WTC11 (cell line): ENCODE measurements around the gene SRMS. TPM values are rescaled to one million over a fixed set of nuclear protein-coding genes. Genes with fewer than 3 reads are reported as not detected.

Source experiments
- ATAC-seq: fragments of 200-7000 bp; cut with Tn5 transposase; 2 replicates; pipeline ENCODE4 v1.10.0; 2021; ENCODE audit warnings: mild to moderate bottlenecking, moderate library complexity
- CTCF ChIA-PET: fragments of 300-600 bp; sonication (Branson Sonifier 250); formaldehyde crosslinking; loops from one replicate; lab custom pipeline; 2021; ENCODE audit warnings: antibody characterized with exemption; lab: Charles Lee
- POLR2A ChIA-PET: fragments of 350-600 bp; sonication (Branson Sonifier 250); formaldehyde crosslinking; loops from one replicate; lab custom pipeline; 2021; ENCODE audit warnings: antibody characterized with exemption; lab: Charles Lee
- DNase-seq: peaks from one replicate; pipeline ENCODE4 v3.0.0; 2021; ENCODE audit warnings: low spot score
- H3K27ac Mint-ChIP-seq: 2 replicates; pipeline ENCODE4 v1.8.0; 2021; ENCODE audit warnings: mixed read lengths
- H3K27me3 Mint-ChIP-seq: 2 replicates; pipeline ENCODE4 v1.8.0; 2021; ENCODE audit warnings: low read depth, mild to moderate bottlenecking, moderate library complexity, mixed read lengths
- H3K36me3 Mint-ChIP-seq: 2 replicates; pipeline ENCODE4 v1.8.0; 2021; ENCODE audit warnings: mixed read lengths
- H3K4me1 Mint-ChIP-seq: 2 replicates; pipeline ENCODE4 v1.8.0; 2022; ENCODE audit warnings: mixed read lengths
- H3K4me3 Mint-ChIP-seq: 2 replicates; pipeline ENCODE4 v1.8.0; 2021; ENCODE audit warnings: mild to moderate bottlenecking, moderate library complexity, mixed read lengths
- H3K9me3 Mint-ChIP-seq: 2 replicates; pipeline ENCODE4 v1.8.0; 2021; ENCODE audit warnings: mixed read lengths
- CDX4 ChIP-seq: fragments of 250-450 bp; sonication (Bioruptor Pico); IDR thresholded peaks from 2 replicates; pipeline ENCODE4 v1.9.0; 2021; ENCODE audit warnings: moderate library complexity, mild to moderate bottlenecking, inconsistent platforms, borderline replicate concordance
- CREM ChIP-seq: sonication (generic); formaldehyde crosslinking; IDR thresholded peaks from 2 replicates; pipeline ENCODE4 v1.8.1; 2022; ENCODE audit warnings: mild to moderate bottlenecking, missing genetic modification reagents, moderate library complexity
- EMX1 ChIP-seq: fragments of 250-450 bp; sonication (Bioruptor Pico); IDR thresholded peaks from 2 replicates; pipeline ENCODE4 v1.8.0; 2021; ENCODE audit warnings: mild to moderate bottlenecking
- HMGXB4 ChIP-seq: sonication (generic); formaldehyde crosslinking; IDR thresholded peaks from 2 replicates; pipeline ENCODE4 v1.8.1; 2023; ENCODE audit warnings: mild to moderate bottlenecking, moderate library complexity, missing genetic modification reagents
- JUN ChIP-seq: sonication (generic); formaldehyde crosslinking; IDR thresholded peaks from 2 replicates; pipeline ENCODE4 v1.8.0; 2023; ENCODE audit warnings: mild to moderate bottlenecking, missing genetic modification reagents
- MAX ChIP-seq: sonication (generic); formaldehyde crosslinking; IDR thresholded peaks from 2 replicates; pipeline ENCODE4 v1.8.0; 2022; ENCODE audit warnings: mild to moderate bottlenecking, missing genetic modification reagents
- NR1H2 ChIP-seq: sonication (generic); formaldehyde crosslinking; IDR thresholded peaks from 2 replicates; pipeline ENCODE4 v1.9.0; 2021; ENCODE audit warnings: mild to moderate bottlenecking, moderate library complexity, missing genetic modification reagents
- NR2C2 ChIP-seq: sonication (generic); formaldehyde crosslinking; IDR thresholded peaks from 2 replicates; pipeline ENCODE4 v1.8.0; 2022; ENCODE audit warnings: mild to moderate bottlenecking, missing genetic modification reagents
- OVOL2 ChIP-seq: fragments of 250-450 bp; sonication (Bioruptor Pico); IDR thresholded peaks from 2 replicates; pipeline ENCODE4 v1.9.0; 2021; ENCODE audit warnings: mild to moderate bottlenecking, borderline replicate concordance
- RELA ChIP-seq: sonication (generic); formaldehyde crosslinking; IDR thresholded peaks from 2 replicates; pipeline ENCODE4 v1.8.1; 2022; ENCODE audit warnings: missing genetic modification reagents, mild to moderate bottlenecking, borderline replicate concordance
- SP1 ChIP-seq: sonication (generic); formaldehyde crosslinking; conservative IDR thresholded peaks from 2 replicates; pipeline ENCODE4 v1.8.1; 2022; ENCODE audit warnings: missing genetic modification reagents
- TP53 ChIP-seq: sonication (generic); formaldehyde crosslinking; IDR thresholded peaks from 2 replicates; pipeline ENCODE4 v1.8.1; 2023; ENCODE audit warnings: mild to moderate bottlenecking, missing genetic modification reagents
- ZNF396 ChIP-seq: fragments of 250-450 bp; sonication (Bioruptor Pico); IDR thresholded peaks from 2 replicates; pipeline ENCODE4 v1.8.0; 2021; ENCODE audit warnings: mild to moderate bottlenecking, moderate library complexity, borderline replicate concordance
- ZNF423 ChIP-seq: fragments of 250-450 bp; sonication (Bioruptor Pico); IDR thresholded peaks from 2 replicates; pipeline ENCODE4 v2.1.2; 2022; ENCODE audit warnings: mild to moderate bottlenecking, moderate library complexity
- total RNA-seq: library from RNA; stranded (reverse); gene quantifications from 3 replicates; pipeline ENCODE4 v1.2.3, GENCODE V29; 2021
- TF ChIP-seq, protein P1 (sequence below): sonication (generic); formaldehyde crosslinking; IDR thresholded peaks from 2 replicates; pipeline ENCODE4 v1.8.1; 2023; ENCODE audit warnings: mild to moderate bottlenecking, missing genetic modification reagents
- TF ChIP-seq, protein P2 (sequence below): sonication (generic); formaldehyde crosslinking; IDR thresholded peaks from 2 replicates; pipeline ENCODE4 v1.8.1; 2023; ENCODE audit warnings: mild to moderate bottlenecking, missing genetic modification reagents, moderate library complexity
- TF ChIP-seq, protein P3 (sequence below): sonication (generic); formaldehyde crosslinking; IDR thresholded peaks from 2 replicates; pipeline ENCODE4 v1.8.0; 2023; ENCODE audit warnings: missing genetic modification reagents

SRMS gene
- total RNA-seq, 1 experiment from 2014 or later: 0.26 TPM

DNA sequence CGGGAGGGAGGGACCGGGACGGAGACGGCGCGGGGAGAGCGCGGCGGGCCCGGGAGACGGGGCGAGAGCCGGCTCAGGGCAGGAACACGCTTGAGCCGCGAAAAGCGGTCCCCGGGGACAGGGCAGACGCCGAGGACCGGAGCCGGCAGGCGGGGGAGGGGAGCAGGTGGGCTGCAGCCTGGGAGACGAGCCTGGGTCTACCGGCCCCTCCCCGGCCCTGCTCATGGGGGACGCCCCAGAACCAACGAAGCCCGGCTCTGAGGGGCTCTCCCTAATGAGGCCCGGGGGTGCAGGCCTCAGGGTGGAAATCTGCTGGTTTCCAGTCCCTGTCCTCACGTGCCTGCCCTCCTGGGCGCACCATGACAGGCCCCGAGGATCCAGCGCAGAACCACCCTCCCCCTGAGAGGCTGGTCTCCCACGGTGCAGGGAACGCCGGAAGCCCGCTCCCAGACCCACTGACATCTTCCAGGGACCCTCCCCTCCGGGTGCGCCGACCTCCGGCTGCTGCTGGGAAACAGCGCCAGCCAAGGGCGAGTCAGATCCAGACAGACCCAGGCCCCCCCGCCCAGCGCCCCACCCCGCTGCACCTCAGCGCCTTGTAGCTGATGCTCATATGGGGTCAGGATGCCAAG lies 48.1 kb downstream of the SRMS start:
- no peak for TF ChIP-seq CDX4 (CRISPR knock-in tag)
- TF ChIP-seq, protein P1, sequence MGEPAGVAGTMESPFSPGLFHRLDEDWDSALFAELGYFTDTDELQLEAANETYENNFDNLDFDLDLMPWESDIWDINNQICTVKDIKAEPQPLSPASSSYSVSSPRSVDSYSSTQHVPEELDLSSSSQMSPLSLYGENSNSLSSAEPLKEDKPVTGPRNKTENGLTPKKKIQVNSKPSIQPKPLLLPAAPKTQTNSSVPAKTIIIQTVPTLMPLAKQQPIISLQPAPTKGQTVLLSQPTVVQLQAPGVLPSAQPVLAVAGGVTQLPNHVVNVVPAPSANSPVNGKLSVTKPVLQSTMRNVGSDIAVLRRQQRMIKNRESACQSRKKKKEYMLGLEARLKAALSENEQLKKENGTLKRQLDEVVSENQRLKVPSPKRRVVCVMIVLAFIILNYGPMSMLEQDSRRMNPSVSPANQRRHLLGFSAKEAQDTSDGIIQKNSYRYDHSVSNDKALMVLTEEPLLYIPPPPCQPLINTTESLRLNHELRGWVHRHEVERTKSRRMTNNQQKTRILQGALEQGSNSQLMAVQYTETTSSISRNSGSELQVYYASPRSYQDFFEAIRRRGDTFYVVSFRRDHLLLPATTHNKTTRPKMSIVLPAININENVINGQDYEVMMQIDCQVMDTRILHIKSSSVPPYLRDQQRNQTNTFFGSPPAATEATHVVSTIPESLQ: 0 out of 2 replicates have a peak, but pooled peaks have one; percentile 27
- Mint-ChIP-seq H3K27me3 (peaks cover 45% of the 10 kb centered on the region), H3K4me3 (peak overlapping the region; percentile 27; the same call in 1 of the 2 replicates), H3K27ac (no peak overlapping the region), H3K36me3 (no peaks in the 10 kb centered on the region), H3K4me1 (peaks cover 7% of the 10 kb centered on the region), H3K9me3 (peaks cover 3% of the 10 kb centered on the region; the same call in 1 of the 2 replicates)
- peak; percentile 9 for ATAC-seq
- POLR2A ChIA-PET: no interaction called here
- peak; percentile 48 for DNase-seq
- CTCF ChIA-PET: interaction anchor here (0.8 kb wide), 1 partner anchor 12 kb away, joined by 5 read pairs; no protein-coding TSS in a partner anchor

DNA sequence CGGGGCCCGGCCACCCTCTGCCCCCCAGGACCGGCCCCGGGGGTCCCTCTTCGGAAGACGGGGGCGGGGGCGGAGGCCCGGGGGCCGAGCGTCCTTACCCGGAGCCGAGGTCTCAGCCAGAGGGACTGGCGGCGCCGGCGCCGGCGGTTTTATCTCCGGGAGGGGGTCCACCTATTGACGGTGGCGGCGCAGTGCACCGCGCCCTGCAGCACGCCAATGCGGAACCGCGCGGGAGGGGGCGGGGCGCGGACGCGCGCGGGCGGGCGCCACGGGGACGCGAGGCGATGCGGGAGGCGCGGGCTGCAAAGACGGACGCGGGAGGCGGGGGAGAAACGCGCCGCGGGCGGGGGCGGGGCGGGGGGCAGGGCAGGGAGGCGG lies 48.6 kb downstream of the SRMS start, which contains the start of gene EEF1A2:
Gene EEF1A2 (minus strand): TSS at position 124 of the 378 bp plus-strand sequence. CDS start 1,320 bp downstream, outside the sequence.
- POLR2A ChIA-PET: no interaction called here
- ATAC-seq (0 out of 2 replicates have a peak, but pooled peaks have one; percentile 2), DNase-seq (no peak)
- H3K9me3 Mint-ChIP-seq: peaks cover under 1% of the 10 kb centered on the region; the same call in 1 of the 2 replicates
- H3K27ac Mint-ChIP-seq: no peak within 1 kb of the TSS
- H3K4me3 Mint-ChIP-seq: peak within 1 kb of the TSS; percentile 59
- H3K27me3 Mint-ChIP-seq: peaks cover 40% of the 10 kb centered on the region
- CTCF ChIA-PET: no interaction called here
- peaks cover 7% of the 10 kb centered on the region for H3K4me1 Mint-ChIP-seq
- TF ChIP-seq TP53 (CRISPR knock-in tag) (peak; percentile 33; the same call in 1 of the 2 replicates), ZNF396 (CRISPR knock-in tag) (no peak)
- no peaks in the 10 kb centered on the region for H3K36me3 Mint-ChIP-seq

DNA sequence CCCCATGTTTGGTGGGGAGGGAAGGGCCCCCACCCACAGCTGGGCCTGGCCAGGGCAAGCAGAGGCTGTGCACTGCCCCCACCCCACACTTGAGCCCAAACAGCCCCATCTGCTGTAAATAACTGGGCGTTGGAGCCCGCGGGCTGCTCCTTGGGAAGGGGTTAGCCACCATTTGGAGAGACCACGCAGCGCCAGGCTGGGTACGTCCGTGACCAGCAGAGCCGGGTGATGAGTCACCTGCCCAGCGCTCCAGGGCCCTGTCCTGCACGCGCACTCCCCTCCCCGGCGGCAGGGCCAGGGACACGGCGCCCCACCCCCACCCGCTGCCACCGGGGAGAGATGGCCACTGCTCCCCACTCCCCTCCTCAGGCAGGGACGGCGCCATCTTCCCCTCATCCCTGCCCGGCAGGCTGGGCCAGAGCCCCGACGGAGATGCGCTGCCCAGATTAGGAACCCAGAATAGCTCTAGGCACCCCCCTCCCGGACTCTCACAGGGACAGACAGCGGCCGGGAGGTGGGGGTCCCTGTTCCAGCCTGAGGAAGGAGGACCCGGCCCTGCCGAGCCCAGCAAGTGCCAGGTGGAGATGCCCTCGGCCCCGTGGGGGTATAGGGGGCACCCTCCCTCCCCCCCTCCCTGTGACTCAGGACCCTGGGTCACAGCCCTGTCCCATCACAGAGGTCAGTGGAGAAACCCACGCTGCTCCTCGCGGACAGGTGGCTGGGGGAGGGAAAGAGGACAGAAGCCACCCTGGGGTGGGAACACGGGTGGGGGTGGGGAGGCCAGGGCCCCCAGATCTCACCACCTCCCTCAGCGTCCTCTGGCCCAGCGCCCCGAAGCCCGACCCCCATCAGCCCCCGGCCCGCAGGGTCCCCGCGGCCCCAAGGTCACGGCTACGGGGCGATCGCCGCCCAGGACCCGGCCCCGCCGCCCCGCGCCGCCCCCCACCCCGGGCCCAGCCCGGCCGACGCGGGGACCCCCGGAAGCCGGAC lies 49.3 kb downstream of the SRMS start:
- H3K4me3 Mint-ChIP-seq: peak overlapping the region; percentile 59
- CTCF ChIA-PET: interaction anchor here (0.7 to 3.4 kb wide), 6 partner anchors 20 to 144 kb away, joined by 3 to 37 read pairs (median 12); partner anchors contain the start of genes PPDPF and PTK6
- peak; percentile 44 for DNase-seq
- no peaks in the 10 kb centered on the region for H3K9me3 Mint-ChIP-seq
- POLR2A ChIA-PET: no interaction called here
- no peak overlapping the region for H3K27ac Mint-ChIP-seq
- peak; percentile 8 for ATAC-seq
- H3K4me1 Mint-ChIP-seq: peaks cover 7% of the 10 kb centered on the region
- peaks cover 37% of the 10 kb centered on the region for H3K27me3 Mint-ChIP-seq
- 0 out of 2 replicates have a peak, but pooled peaks have one; percentile 64 for TF ChIP-seq HMGXB4 (CRISPR knock-in tag)
- TF ChIP-seq EMX1 (CRISPR knock-in tag): no peak
- no peaks in the 10 kb centered on the region for H3K36me3 Mint-ChIP-seq

GRCh38 chr20:63497138-63497945 lies 50.2 kb downstream of the SRMS start:
- H3K27ac Mint-ChIP-seq: no peak overlapping the region
- H3K4me3 Mint-ChIP-seq: peak overlapping the region; percentile 24; the same call in 1 of the 2 replicates
- peaks cover 5% of the 10 kb centered on the region for H3K9me3 Mint-ChIP-seq
- ATAC-seq: no peak
- peaks cover 7% of the 10 kb centered on the region for H3K4me1 Mint-ChIP-seq
- POLR2A ChIA-PET: interaction anchor here (0.8 kb wide), 1 partner anchor 30 kb away, joined by 3 read pairs; no protein-coding TSS in a partner anchor
- peaks cover 5% of the 10 kb centered on the region for H3K36me3 Mint-ChIP-seq
- DNase-seq: no peak
- CTCF ChIA-PET: interaction anchor here (0.6 to 3.4 kb wide), 37 partner anchors 8 to 832 kb away, joined by 3 to 50 read pairs (median 7); partner anchors contain the start of genes HELZ2, KCNQ2, PPDPF and PTK6
- H3K27me3 Mint-ChIP-seq: peaks cover 37% of the 10 kb centered on the region
- TF ChIP-seq NR2C2 (CRISPR knock-in tag) (no peak), MAX (CRISPR knock-in tag) (no peak), SP1 (CRISPR knock-in tag) (no peak), OVOL2 (CRISPR knock-in tag) (no peak), ZNF423 (no peak), JUN (CRISPR knock-in tag) (no peak), RELA (no peak), NR1H2 (CRISPR knock-in tag) (no peak), CREM (CRISPR knock-in tag) (no peak)
- TF ChIP-seq, protein P2, sequence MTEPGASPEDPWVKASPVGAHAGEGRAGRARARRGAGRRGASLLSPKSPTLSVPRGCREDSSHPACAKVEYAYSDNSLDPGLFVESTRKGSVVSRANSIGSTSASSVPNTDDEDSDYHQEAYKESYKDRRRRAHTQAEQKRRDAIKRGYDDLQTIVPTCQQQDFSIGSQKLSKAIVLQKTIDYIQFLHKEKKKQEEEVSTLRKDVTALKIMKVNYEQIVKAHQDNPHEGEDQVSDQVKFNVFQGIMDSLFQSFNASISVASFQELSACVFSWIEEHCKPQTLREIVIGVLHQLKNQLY (CRISPR knock-in tag): no peak
- TF ChIP-seq, protein P3, sequence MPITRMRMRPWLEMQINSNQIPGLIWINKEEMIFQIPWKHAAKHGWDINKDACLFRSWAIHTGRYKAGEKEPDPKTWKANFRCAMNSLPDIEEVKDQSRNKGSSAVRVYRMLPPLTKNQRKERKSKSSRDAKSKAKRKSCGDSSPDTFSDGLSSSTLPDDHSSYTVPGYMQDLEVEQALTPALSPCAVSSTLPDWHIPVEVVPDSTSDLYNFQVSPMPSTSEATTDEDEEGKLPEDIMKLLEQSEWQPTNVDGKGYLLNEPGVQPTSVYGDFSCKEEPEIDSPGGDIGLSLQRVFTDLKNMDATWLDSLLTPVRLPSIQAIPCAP (CRISPR knock-in tag): no peak
